Activated T-cell treated with anti-CD3 and anti-CD28 coated beads, Interleukin-2, amount 50 U/mL, for 48 hours (primary cell): Measurements from ENCODE around the gene IFT122.
A peak's percentile ranks its signal among the peaks of the same experiment; 100 is the strongest.
"Not testable (repeated sequence)": the region's sequence is repeated elsewhere in the genome, so short reads cannot be mapped to it uniquely, and the experiment has no call there.

ENCODE experiments used
- DNase-seq, 2 experiments: peaks; one replicate each; pipeline ENCODE4 v3.0.0-alpha.2; 2020

Gene IFT122

GRCh38 chr3:129524081-129524480, 84.1 kb downstream of the IFT122 start:
- DNase-seq, result no peak

DNA sequence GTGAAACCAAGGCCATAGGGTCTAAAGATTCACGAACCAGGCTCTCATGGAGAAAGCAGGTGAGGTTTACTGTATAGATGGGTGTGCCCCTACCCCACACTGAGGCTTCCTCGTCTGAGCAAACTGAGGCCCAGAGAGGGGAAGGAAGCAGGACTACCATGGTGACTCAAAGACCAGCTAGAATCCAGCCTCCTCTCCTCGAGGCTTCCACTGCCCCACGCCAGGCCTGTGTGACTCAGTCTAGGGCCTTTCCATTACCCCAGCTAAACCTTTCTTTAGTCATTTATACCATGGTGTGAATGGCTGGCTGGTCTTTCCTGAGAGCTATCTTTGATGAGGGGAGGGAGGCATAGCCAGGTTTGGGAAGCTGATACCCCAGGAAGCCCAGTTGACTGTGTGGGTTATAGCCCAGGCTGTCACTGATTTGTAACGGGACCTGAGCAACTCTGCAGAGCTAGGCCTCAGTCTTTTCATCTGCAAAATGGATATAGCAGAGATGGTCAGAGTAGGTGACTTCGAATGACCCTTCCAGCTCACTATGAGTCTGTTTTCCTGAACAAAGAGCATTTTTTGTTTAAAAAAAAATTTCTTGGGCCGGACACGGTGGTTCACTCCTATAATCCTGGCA, 85.4 kb downstream of the IFT122 start:
- DNase-seq, result peak; percentile 25

GRCh38 chr3:129526121-129526900, 86.3 kb downstream of the IFT122 start:
- no peak for DNase-seq

GRCh38 chr3:129527262-129527661, 87.2 kb downstream of the IFT122 start:
- DNase-seq, result no peak

DNA sequence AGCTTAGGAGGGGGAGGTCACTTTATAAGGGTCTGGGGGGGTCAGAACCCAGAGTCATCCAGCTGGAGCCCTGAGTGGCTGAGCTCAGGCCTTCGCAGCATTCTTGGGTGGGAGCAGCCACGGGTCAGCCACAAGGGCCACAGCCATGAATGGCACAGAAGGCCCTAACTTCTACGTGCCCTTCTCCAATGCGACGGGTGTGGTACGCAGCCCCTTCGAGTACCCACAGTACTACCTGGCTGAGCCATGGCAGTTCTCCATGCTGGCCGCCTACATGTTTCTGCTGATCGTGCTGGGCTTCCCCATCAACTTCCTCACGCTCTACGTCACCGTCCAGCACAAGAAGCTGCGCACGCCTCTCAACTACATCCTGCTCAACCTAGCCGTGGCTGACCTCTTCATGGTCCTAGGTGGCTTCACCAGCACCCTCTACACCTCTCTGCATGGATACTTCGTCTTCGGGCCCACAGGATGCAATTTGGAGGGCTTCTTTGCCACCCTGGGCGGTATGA, 88.6 kb downstream of the IFT122 start, which contains the start of gene RHO:
TSS of gene RHO (plus strand) at position 51 of the 512 bp plus-strand sequence. CDS start at position 146, 95 bp downstream.
- no peak for DNase-seq

DNA sequence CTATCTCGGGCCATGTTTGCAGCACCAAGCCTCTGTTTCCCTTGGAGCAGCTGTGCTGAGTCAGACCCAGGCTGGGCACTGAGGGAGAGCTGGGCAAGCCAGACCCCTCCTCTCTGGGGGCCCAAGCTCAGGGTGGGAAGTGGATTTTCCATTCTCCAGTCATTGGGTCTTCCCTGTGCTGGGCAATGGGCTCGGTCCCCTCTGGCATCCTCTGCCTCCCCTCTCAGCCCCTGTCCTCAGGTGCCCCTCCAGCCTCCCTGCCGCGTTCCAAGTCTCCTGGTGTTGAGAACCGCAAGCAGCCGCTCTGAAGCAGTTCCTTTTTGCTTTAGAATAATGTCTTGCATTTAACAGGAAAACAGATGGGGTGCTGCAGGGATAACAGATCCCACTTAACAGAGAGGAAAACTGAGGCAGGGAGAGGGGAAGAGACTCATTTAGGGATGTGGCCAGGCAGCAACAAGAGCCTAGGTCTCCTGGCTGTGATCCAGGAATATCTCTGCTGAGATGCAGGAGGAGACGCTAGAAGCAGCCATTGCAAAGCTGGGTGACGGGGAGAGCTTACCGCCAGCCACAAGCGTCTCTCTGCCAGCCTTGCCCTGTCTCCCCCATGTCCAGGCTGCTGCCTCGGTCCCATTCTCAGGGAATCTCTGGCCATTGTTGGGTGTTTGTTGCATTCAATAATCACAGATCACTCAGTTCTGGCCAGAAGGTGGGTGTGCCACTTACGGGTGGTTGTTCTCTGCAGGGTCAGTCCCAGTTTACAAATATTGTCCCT, 89.6 kb downstream of the IFT122 start:
- no peak for DNase-seq

DNA sequence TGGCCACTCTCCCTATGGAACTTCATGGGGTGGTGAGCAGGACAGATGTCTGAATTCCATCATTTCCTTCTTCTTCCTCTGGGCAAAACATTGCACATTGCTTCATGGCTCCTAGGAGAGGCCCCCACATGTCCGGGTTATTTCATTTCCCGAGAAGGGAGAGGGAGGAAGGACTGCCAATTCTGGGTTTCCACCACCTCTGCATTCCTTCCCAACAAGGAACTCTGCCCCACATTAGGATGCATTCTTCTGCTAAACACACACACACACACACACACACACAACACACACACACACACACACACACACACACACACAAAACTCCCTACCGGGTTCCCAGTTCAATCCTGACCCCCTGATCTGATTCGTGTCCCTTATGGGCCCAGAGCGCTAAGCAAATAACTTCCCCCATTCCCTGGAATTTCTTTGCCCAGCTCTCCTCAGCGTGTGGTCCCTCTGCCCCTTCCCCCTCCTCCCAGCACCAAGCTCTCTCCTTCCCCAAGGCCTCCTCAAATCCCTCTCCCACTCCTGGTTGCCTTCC, 90.3 kb downstream of the IFT122 start:
- no peak for DNase-seq

DNA sequence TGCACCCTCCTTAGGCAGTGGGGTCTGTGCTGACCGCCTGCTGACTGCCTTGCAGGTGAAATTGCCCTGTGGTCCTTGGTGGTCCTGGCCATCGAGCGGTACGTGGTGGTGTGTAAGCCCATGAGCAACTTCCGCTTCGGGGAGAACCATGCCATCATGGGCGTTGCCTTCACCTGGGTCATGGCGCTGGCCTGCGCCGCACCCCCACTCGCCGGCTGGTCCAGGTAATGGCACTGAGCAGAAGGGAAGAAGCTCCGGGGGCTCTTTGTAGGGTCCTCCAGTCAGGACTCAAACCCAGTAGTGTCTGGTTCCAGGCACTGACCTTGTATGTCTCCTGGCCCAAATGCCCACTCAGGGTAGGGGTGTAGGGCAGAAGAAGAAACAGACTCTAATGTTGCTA, 90.8 kb downstream of the IFT122 start:
- DNase-seq, result no peak

DNA sequence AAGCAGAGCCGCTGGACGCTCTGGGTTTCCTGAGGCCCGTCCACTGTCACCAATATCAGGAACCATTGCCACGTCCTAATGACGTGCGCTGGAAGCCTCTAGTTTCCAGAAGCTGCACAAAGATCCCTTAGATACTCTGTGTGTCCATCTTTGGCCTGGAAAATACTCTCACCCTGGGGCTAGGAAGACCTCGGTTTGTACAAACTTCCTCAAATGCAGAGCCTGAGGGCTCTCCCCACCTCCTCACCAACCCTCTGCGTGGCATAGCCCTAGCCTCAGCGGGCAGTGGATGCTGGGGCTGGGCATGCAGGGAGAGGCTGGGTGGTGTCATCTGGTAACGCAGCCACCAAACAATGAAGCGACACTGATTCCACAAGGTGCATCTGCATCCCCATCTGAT, 91.7 kb downstream of the IFT122 start:
- no peak for DNase-seq

DNA sequence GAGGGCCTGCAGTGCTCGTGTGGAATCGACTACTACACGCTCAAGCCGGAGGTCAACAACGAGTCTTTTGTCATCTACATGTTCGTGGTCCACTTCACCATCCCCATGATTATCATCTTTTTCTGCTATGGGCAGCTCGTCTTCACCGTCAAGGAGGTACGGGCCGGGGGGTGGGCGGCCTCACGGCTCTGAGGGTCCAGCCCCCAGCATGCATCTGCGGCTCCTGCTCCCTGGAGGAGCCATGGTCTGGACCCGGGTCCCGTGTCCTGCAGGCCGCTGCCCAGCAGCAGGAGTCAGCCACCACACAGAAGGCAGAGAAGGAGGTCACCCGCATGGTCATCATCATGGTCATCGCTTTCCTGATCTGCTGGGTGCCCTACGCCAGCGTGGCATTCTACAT, 92.2 kb downstream of the IFT122 start:
- no peak for DNase-seq

DNA sequence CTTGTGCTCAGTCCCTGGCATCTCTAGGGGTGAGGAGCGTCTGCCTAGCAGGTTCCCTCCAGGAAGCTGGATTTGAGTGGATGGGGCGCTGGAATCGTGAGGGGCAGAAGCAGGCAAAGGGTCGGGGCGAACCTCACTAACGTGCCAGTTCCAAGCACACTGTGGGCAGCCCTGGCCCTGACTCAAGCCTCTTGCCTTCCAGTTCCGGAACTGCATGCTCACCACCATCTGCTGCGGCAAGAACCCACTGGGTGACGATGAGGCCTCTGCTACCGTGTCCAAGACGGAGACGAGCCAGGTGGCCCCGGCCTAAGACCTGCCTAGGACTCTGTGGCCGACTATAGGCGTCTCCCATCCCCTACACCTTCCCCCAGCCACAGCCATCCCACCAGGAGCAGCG, 93.4 kb downstream of the IFT122 start:
- DNase-seq, result no peak

DNA sequence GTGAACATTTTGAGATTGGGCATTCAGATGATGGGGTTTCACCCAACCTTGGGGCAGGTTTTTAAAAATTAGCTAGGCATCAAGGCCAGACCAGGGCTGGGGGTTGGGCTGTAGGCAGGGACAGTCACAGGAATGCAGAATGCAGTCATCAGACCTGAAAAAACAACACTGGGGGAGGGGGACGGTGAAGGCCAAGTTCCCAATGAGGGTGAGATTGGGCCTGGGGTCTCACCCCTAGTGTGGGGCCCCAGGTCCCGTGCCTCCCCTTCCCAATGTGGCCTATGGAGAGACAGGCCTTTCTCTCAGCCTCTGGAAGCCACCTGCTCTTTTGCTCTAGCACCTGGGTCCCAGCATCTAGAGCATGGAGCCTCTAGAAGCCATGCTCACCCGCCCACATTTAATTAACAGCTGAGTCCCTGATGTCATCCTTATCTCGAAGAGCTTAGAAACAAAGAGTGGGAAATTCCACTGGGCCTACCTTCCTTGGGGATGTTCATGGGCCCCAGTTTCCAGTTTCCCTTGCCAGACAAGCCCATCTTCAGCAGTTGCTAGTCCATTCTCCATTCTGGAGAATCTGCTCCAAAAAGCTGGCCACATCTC, 94.5 kb downstream of the IFT122 start:
- DNase-seq, result no peak

DNA sequence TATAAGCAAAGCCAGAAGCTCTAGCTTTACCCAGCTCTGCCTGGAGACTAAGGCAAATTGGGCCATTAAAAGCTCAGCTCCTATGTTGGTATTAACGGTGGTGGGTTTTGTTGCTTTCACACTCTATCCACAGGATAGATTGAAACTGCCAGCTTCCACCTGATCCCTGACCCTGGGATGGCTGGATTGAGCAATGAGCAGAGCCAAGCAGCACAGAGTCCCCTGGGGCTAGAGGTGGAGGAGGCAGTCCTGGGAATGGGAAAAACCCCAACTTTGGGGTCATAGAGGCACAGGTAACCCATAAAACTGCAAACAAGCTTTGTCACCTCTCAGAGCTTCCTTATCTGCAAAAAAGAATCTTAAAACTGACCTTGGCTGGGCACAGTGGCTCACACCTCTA, 95.1 kb downstream of the IFT122 start:
- DNase-seq, result no peak

- no peak for DNase-seq
Measured at GRCh38 chr3:129536374-129536667, 96.3 kb downstream of the IFT122 start.

- DNase-seq, result no peak
Measured at GRCh38 chr3:129536804-129537203, 96.8 kb downstream of the IFT122 start.

DNA sequence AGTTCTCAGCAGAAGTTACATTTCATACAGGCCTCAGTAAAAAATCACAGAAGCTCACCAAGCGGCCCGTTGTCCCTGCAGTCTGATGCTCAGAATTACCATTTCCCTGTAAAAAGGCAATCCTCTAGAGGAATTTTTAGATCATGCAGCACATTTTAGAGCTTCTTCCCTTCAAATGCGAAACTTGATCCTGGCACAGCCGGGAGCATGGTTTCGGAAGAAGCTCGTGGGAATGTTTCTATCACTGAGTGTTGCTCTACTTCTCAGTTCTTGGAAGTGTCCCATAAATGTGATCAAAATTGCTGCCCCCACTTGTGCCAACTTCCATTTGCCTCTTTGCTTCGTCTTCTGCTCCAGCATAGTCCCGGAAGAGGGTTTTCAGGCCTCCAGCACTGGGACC, 99.2 kb downstream of the IFT122 start:
- DNase-seq, result no peak

DNA sequence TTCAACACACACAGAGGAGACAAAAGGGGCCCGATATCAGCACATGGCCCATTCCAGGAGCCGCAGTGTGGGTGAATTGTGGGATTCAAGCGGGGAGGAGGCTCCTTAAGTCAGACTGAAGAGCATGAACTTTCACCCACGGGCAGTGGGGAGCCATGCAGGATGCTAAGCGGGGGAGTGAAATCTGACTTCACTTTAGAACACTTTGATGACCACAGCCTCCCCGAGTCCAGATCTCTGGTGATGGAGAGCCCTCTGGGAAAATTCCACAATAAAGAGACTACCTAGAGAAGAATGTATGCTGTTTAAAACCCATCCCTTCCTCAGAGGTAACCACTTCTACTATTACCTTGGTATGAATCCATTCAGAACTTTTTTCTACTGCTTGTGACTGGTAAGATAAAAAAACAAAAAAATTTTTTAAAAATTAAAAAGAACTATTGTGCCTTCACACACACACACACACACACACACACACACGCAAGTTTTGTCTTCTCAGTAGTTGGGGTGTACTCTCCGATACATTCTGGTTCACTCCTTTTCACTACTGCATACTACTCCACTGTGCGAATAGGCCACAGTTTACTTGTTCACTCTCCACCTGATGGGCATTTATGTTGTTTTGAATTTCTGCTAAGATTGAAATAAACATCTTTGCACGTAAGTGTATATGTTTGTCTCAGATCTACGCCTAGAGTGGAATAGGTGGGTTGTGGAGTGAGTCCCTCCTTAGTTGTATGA, 100.9 kb downstream of the IFT122 start:
- no peak for DNase-seq

GRCh38 chr3:129542747-129543146, 102.7 kb downstream of the IFT122 start:
- DNase-seq, result no peak

GRCh38 chr3:129543156-129543790, 103.2 kb downstream of the IFT122 start, which contains the start of gene H1-8:
TSS of gene H1-8 (plus strand) at chr3:129543175. CDS start at chr3:129543219, 44 bp downstream.
- DNase-seq, result no peak

DNA sequence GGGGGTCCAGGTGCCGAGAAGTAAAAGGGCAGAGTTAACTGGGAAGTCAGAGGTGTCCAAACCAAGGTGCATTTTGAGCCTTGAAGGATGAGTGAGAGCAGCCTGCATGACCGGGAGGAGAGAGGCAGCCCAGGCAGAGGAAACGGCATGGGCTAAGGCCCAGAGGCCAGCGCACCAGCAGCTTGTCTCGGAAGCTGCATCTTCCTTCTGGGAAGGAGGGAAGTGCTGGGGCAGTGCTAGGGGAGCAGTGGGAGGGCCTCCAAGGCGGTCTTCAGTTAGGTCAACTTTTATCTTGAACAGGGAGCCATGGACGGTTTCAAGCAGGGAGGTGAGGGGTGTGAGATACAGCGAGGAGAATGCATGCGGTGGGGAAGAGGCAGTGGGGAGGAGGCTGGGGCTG, 104.0 kb downstream of the IFT122 start:
- DNase-seq, result no peak

GRCh38 chr3:129545951-129546350, 105.9 kb downstream of the IFT122 start:
- DNase-seq, result not testable (repeated sequence)

DNA sequence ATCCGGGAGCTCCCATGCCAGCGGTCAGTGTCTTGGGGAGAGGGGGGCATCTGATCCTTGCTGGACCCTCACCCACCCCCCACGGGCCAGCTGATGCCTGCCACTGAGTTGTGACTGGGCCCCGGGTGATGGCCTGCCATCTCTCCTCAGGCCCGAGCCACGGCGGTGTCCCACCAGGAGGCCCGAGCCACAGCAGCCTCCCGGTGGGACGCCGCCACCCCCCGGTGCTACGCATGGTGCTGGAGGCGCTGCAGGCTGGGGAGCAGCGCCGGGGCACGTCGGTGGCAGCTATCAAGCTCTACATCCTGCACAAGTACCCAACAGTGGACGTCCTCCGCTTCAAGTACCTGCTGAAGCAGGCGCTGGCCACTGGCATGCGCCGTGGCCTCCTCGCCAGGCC, 107.2 kb downstream of the IFT122 start:
- DNase-seq, result no peak
